ENCODE measurements around the gene NCF2.
"Not testable (repeated sequence)": the region's sequence is repeated elsewhere in the genome, so short reads cannot be mapped to it uniquely, and the experiment has no call there.

Gene NCF2, protein sequence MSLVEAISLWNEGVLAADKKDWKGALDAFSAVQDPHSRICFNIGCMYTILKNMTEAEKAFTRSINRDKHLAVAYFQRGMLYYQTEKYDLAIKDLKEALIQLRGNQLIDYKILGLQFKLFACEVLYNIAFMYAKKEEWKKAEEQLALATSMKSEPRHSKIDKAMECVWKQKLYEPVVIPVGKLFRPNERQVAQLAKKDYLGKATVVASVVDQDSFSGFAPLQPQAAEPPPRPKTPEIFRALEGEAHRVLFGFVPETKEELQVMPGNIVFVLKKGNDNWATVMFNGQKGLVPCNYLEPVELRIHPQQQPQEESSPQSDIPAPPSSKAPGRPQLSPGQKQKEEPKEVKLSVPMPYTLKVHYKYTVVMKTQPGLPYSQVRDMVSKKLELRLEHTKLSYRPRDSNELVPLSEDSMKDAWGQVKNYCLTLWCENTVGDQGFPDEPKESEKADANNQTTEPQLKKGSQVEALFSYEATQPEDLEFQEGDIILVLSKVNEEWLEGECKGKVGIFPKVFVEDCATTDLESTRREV

DNA sequence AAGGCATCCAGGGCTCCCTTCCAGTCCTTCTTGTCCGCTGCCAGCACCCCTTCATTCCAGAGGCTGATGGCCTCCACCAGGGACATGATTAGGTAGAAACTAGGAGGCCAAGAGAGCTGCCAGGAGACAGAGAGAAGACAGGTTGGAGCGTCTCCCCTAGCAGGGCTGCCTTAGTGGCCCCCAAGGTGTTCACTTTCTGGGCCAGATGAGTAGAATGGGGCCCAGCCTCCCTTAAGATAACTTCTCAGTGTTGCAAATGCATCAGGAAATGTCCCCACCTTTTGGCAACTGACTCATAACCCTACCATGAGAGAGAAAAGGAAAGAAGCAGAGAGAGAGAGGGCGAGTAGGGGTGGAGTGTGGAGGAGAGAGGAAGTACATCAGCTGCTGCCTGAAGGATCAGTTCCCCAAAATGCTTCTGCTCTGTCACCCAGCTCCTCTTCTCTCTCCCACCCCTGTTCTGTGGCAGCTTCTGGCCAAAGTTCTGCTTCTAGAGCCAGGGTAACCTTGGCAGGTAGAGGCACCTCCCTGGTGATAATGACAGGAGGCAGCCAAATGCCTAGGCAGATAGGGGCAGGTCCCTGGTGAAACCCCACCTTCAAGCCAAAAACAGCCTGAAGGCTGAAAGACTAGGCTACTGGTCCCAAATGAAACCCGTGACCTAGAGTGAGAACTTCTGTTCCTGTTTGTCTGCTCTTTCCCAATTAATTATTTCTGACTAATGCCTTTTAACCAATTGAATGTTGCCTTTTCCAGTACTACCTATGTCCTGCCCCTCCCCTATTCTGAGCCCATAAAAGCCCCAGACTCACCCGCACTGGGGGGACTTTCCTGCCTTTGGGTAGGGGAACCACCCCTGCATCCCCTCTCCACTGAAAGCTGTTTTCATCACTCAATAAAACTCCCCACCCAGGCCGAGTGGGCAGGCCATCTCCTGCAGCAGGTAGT, at the start of gene NCF2:
NCF2 (minus strand) TSS at position 216 of the 948 bp plus-strand sequence; CDS start at position 86, 130 bp downstream.
- DNase-seq (ENCODE audit: low read depth in 2 of 2) = peak; percentile 25 to 33

DNA sequence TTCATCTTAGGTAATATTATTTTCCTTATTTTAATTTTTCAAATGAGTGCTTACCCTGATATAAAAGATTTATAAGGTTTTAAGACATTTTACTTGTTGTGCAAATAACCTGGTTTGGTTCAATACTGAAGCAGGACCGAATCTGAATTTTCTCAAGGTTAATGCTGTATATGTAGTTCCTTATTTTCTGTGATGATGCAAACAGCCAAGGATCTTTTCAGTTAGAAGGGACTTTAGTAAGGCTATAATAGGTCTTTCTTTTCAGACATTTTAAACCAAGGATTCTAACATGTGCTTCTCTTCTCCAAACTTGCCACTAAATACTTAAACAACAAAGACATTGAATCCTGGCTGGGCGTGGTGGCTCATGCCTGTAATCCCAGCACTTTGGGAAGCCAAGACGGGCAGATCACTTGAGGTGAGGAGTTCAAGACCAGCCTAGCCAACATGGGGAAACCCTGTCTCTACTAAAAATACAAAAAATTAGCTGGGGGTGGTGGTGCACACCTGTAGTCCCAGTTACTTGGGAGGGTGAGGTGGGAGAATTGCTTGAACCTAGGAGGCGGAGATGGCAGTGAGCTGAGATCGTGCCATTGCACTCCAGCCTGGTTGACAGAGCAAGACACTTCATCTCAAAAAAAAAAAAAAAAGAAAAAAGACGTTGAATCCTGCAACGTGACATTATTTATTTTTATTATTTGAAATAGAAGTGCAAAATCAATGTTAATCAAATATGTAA, 48.6 kb upstream of the NCF2 start:
- no peak for DNase-seq (ENCODE audit: low read depth in 2 of 2)

DNA sequence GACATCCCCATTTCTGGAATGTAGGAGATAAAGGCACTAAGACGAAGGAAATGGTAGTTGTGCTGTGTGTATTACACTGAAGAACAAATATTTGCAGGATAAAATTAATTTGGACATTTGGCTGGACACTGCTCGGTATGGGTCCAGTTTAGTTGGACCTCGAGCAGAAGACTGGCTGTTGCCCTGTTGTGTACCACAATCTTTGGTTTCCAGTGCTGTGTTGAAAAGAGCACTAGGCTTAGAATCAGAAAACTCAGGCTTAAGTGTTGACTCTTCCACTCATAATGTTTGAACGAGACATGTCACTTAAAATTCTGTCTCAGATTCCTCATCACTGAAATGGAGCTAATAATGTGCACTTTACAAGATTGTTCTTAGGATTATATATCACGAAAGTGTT, 46.5 kb upstream of the NCF2 start:
- DNase-seq (ENCODE audit: low read depth in 2 of 2) = no peak

DNA sequence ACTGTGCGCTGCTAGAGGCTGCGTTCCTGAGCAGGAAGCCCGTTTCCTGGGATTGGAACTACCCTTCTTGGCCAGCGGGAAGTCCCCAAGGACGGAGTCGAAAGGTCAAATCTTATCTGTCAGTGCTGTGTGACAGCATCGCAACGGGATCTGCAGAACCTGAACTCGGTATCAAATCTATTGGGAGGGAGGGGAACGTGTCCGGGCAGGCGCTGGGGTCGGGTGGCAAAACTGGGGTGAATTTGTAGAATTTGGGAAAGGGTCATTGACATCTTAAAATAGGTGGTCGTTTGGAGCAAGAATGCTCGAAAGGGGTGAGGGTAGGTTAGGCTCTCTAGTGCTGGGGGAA, 46.0 kb upstream of the NCF2 start:
- DNase-seq (ENCODE audit: low read depth in 2 of 2) = no peak

DNA sequence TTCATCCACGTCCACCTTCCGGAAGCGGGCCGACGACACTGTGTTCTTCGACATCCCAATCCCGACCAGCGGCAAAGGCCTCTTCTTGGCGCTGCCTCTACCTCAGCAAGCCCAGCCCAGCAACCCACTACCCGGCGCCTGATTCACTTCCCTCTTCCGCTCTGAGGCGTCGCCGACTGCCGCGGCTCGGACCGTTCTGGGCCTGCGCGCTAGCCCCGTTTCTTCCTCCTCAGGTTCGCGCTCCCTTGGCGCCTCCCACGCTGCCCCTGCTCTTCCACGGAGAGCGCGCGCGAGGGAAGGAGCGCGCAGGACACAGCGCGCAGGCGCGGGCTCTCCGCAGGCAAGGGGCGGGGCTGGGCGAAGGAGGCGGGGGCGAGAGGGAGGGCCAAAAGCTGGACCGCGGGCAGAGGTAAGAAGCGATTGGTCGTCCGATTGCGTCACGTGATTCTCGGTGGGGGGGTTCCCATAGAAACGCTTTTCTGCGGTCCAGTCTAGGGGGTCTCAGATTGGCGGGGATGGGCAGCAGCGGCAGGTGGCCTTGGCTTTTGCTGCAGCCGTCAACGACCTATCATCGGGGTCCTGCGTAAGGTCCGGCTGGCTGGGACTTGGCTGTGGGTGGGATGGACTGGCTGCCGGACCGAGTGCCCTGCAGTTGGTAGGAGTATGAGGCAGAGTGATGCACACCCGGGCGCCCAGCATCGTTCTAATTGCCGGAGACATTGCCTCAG, 45.5 kb upstream of the NCF2 start, which contains the start of gene ARPC5:
ARPC5 (minus strand) TSS at position 178 of the 728 bp plus-strand sequence; CDS start at position 54, 124 bp downstream.
- peak; percentile 95 to 97 for DNase-seq (ENCODE audit: low read depth in 2 of 2)

DNA sequence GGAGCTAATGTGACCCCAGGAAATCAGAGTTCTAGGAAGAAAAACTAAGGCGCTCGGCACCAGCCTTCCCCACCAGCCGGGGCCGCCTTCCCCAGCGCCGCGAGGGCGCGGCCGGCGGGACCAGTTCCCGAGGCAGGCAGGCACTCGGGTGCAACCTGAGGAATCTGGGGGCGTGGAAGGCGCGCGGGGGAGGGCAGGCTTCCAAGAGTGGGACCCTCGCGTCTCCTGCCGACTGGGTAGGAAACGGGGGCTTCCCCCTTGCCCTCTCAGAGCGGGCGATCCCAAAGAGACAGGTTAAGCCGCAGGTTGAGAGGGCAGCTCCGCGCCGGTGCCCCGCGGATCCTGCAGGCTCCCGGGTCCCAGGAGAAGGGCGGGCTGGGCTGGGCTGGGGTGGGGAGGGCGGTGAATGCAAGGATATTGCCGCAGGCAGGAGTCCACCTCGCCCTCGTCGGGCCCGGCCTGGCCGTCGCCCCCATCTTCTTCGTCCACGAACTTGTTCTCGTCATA, 44.9 kb upstream of the NCF2 start:
- peak in 1 of 2 donors; percentile 14 for DNase-seq (ENCODE audit: low read depth in 2 of 2)

DNA sequence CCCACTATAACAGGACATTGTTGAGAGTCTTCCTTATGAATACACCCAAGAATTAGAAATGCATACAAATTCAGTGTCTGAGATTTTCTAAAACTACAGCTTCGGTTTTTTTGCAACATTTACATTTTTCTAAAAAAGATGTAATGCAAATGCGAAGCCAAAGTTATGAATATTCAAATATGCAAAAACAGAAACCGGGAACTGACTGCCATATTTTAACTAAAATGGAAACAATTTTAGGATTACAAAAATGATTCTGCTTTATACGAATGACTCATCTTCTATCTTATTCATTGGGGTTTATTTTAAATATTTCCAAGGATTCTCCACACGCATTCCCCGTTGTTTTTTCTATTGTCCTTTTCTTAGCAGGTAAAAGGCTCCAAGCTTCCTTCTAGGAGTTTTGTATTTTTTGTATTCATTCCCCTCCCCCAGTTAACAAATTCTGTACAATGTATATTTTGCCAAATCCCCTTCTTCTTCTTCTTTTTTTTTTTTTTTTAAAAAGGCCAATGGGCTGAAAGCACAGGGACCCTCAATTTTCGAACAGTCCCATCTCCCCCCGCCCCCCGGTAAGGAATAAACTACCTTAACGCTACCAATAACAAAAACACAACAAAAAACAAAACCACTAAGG, 44.3 kb upstream of the NCF2 start:
- no peak for DNase-seq (ENCODE audit: low read depth in 2 of 2)

DNA sequence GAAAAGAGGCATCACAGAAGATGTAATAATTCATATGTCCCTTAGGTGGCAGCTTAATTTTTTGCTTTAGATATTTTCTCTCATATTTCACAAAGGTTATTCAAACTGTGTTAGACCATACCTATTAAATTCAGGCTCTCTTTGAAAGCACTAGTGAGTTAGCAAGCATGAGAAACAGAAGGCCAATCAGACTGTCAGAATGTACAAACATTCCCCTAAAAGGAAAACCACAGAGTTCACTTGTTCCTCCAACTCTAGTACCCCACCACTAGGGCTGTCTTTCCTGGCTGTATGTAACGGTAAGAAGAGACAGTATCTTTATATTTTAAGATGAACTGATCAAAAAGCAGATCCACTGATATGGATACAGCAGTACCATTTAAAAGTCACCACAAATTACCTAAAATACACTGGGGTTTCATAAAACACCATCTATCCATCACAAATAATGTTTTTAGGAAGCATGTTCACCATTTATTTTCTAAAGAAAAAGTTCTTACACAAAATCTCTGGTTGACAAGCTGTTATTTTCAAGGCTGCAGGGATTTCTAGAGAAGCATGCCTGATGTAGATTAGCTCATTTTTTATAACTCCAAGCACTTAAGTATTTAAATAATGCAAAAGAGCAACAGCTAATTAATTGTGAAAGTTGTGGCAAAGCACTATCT, 43.6 kb upstream of the NCF2 start:
- DNase-seq (ENCODE audit: low read depth in 2 of 2) = no peak

DNA sequence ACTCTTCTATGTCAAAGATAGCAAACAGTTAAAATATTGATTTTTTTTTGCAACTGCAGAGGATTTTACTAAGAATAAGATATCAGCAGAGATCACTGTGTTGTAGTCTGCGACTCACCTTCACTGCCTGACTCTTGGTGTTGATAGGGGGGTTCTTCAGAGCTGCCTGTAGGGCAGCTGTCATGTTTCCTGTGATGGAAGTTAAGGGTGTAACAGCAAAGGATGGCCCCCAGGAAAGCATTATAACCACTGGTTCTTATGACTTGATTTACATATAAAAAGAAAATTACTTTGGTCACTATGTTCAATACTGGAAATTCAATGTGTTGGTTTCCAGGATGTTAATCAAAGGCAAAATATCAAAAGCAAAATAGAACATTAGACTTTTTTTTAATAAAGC, 42.7 kb upstream of the NCF2 start:
- DNase-seq (ENCODE audit: low read depth in 2 of 2) = no peak

DNA sequence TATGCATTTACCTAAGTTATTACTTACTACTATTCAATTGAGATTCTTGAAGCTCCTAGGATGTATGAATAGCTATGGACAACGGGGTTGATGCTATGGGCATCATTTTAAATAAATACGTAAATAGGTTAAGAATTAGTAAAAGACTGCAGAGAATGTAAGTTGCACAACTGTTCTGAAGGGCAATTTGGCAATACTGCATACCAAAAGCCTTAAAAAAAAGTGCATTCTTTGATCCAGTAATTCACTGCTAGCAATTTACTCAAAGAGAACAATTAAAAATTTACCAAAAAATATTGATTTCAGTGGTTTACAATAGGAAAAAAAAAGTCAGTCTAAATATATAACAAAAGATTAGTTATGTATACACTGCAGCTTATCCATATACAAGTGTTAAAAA, 41.9 kb upstream of the NCF2 start:
- DNase-seq (ENCODE audit: low read depth in 2 of 2) = no peak

DNA sequence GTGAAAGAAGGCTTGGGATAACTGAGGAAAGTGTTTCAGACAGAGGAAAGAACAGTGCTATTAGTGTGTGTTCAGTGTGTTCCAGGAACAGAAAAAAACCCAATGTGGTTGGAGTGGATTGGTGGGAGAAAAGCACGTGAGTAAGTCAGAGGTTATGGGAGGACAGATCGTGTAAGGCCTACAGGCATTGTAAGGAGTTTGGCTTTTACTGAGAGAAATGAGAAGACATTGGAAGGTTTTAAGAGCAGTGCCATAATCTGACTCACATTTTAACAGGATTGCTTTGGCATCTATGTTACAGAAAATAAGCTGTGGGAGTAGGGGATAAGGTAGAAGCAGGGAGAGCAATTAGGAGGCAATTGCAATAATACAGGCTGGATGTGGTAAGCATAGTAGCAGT, 40.5 kb upstream of the NCF2 start:
- DNase-seq (ENCODE audit: low read depth in 2 of 2) = no peak

DNA sequence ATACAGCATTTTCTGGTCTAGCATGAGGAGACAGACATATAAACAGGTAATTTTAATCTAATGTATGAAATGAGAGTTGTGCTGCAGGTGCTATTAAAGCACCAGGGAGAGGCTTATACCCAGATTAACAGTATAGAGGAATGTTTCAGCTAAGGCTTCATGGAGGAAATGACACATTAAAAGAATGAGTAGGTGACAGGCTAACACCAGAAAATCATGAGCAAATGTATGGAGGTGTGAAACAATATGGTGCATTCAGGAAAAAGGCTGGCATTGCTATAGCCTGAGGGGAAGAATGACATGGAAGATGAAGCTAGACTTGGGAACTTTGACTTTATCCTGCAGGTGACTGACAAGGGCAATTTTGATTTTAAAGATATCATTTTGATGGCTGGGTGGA, 38.3 kb upstream of the NCF2 start:
- no peak for DNase-seq (ENCODE audit: low read depth in 2 of 2)

DNA sequence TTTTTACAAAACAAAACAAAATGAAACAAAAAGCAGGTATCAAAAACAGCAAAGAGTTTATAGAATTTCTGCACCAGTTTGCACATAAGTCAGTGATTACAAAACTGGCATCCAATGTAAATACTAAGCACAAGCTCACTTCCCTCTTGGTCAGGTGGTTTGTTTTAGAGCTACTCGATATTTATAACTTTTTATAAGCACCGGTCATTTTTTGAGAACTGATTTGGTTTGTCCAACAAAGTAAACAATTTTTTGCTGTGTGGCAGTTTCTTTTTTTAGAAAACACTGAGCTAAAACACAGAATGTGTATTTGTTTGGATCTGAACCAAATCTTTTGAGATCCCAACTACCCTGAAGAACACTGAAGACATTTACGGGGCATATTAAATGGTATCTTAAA, 36.0 kb upstream of the NCF2 start:
- DNase-seq (ENCODE audit: low read depth in 2 of 2) = not testable (repeated sequence)

DNA sequence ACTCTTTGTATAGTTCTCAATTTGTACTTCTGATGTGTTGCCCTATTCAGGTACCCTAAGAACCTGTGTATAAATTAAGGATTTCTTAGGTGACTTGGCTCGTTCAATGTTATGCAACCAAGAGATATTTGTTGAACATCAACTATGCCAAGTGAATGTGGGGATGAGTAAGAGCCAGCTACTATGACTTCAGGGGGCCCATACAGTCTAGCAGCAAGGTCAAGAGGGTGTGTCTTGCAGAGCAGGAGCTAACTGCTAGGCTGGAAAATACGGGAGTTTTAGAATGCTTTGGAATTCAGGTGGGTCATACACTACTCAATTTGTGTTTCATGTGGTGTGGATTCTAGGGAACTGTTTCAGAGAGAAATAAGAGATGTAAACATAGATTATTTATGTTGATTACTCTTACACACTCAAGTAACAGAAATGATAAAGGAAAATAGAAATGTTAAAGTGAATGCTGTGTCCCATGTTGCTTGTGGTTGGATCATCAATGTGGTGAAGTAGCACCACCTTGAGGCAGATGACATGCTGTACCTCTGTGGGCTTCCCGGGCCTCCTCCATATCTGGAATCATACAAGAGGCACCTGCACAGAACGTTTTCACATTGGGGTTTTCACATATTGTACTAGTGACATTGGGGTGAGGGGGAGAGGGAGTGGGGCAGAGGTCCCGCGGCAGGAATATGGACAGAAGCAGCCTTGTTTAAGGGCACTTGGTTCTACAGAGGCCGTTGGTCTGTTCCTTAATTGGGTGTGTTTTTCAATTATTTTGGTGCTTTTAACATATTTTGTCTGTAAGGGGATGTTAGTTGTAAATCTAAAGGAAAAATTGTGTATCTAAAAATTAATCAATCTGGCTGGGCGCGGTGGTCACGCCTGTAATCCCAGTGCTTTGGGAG, 32.9 kb upstream of the NCF2 start:
- DNase-seq (ENCODE audit: low read depth in 2 of 2) = peak in 1 of 2 donors; percentile 30

DNA sequence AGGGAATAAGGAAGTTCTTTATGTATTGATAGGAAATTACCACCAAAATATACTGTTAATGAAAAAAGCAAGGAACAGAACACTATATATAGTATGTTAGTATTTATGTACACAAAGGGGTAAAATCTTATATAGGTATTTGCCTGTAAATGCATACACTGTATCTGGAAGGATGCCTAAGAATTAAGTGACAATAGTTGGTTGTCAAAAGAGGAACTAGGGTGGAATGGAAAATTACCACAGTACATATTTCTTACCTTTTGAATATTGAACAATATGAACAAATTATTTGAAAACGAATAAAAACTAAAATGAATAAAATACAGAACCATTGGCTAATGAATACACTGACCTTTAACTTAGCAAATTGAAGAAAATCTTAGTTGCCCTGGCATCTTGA, 31.8 kb upstream of the NCF2 start:
- no peak for DNase-seq (ENCODE audit: low read depth in 2 of 2)

DNA sequence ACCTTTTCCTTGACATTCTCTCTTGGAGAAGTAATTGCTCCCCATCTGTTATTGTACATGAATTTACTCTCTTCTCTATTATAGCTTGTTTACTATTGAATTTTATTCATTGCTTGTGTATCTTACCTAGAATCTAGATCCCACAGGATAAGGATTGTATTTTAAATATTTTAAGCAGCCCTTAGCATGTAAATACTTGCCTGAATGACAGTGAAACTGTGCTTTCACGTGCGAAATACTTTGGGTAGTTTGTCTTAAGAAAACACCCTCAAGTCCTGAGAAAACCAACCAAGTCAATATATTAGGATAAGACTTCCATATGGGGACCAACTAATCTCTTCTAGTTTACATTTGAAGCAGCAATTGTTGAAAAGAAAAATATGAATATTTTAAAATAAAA, 30.1 kb upstream of the NCF2 start:
- DNase-seq (ENCODE audit: low read depth in 2 of 2) = no peak

DNA sequence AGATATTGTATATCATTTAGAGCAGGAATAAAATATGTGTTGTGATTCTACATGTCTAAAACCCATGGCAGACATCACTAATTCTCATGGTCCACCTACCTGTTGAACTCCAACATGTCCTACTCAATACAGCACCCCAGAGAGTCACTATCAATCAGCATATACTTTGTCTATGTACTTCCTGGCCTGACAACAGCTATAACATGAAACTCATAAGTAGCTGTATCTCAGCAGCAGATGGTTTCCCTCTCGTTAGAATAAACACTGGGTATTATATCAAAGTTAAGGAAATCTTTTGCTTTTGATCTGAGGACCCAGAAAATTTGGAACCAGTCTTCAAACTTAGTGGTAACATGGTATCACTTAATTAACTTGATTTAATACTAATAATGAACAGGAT, 29.5 kb upstream of the NCF2 start:
- DNase-seq (ENCODE audit: low read depth in 2 of 2) = no peak

DNA sequence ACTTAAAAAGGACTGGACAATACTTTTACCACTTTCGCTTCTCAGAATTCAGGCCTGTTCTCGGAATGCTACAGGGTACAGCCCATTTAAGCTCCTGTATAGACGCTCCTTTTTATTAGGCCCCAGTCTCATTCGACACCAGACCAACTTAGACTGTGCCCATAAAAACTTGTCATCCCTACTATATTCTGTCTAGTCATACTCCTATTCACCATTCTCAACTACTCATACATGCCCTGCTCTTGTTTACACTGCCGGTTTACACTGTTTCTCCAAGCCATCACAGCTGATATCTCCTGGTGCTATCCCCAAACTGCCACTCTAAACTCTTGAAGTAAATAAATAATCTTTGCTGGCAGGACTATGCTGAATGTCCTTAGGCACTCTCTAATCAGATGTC, 27.9 kb upstream of the NCF2 start:
- not testable (repeated sequence) for DNase-seq (ENCODE audit: low read depth in 2 of 2)

DNA sequence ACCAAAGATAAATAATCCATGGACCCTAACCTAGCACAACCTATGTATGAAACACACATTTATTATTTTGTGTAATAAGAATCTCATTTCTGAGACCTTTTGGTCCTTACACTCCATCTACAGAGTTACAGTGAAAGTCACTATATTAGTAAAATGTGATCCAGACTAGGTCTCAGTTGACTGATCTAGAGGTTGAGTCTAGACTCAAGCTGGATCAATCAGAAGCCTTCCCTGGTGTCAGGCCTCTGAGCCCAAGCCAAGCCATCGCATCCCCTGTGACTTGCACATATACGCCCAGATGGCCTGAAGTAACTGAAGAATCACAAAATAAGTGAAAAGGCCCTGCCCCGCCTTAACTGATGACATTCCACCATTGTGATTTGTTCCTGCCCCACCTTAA, 22.7 kb upstream of the NCF2 start:
- not testable (repeated sequence) for DNase-seq (ENCODE audit: low read depth in 2 of 2)
